GM12878 (cell line): ENCODE data around the gene MASP1. TPM values are rescaled to one million over a fixed set of nuclear protein-coding genes. Genes with fewer than 3 reads are reported as not detected.

Experiments used
- ATAC-seq: fragments of 200-7000 bp; cut with Tn5 transposase; 3 replicates; pipeline ENCODE4 v1.9.1; 2020; ENCODE audit warnings: mild to moderate bottlenecking, moderate library complexity
- BruUV-seq: library from RNA; stranded (reverse); fragments of 400-500 nt; replicated peaks from 2 replicates; lab custom pipeline; 2021; lab: Mats Ljungman, UMichigan
- CTCF ChIA-PET: fragments of 300-600 bp; sonication (Branson Sonifier 250); formaldehyde crosslinking; extraction: SDS; loops from one replicate; lab custom pipeline; 2021; ENCODE audit warnings: inconsistent platforms; lab: Yijun Ruan, JAX
- POLR2A ChIA-PET: fragments of 350-600 bp; formaldehyde crosslinking; extraction: SDS; loops from one replicate; lab custom pipeline; 2021; ENCODE audit warnings: inconsistent platforms; lab: Charles Lee
- RAD21 ChIA-PET: fragments of 300-600 bp; sonication (Branson Sonifier 250); formaldehyde crosslinking; loops from one replicate; lab custom pipeline; 2023; ENCODE audit warnings: antibody characterized with exemption; ENCODE audit not compliant: unreplicated experiment; lab: Charles Lee
- SMC1A ChIA-PET: fragments of 300-600 bp; sonication (Branson Sonifier 250); formaldehyde crosslinking; loops from one replicate; lab custom pipeline; 2023; ENCODE audit not compliant: unreplicated experiment, uncharacterized antibody; lab: Charles Lee
- DNase-seq: peaks from one replicate; pipeline ENCODE4 v3.0.0-alpha.2; 2011; ENCODE audit warnings: low read depth, low spot score
- FAIRE-seq: peaks from 3 replicates; lab custom pipeline; 2011; peaks lifted over from hg19 to GRCh38; lab: Jason Lieb, UNC
- H2AFZ ChIP-seq: 2 replicates; pipeline ENCODE4 v1.6.0; 2011; ENCODE audit warnings: low read depth, low read length, control low read depth; ENCODE audit not compliant: control insufficient read depth
- H3K27ac ChIP-seq: 2 replicates; pipeline ENCODE4 v1.5.1; 2011; ENCODE audit warnings: control low read depth; ENCODE audit not compliant: control insufficient read depth, insufficient read depth
- H3K27me3 ChIP-seq, 2 experiments: replicated peaks in 1 of 2; 2 replicates each; pipeline versions ENCODE4 v1.6.0 to v1.6.1; 2011; ENCODE audit warnings: low read length in 1 of 2; ENCODE audit not compliant: control insufficient read depth in 2 of 2, insufficient read depth in 2 of 2
- H3K36me3 ChIP-seq, 2 experiments: 2 replicates each; pipeline ENCODE4 v1.5.1; 2011; ENCODE audit warnings: low read length in 1 of 2; ENCODE audit not compliant: control insufficient read depth in 2 of 2, insufficient read depth in 2 of 2
- H3K4me1 ChIP-seq: 2 replicates; pipeline ENCODE4 v1.6.1; 2011; ENCODE audit warnings: mild to moderate bottlenecking, low read length, moderate library complexity, mixed read lengths; ENCODE audit not compliant: control insufficient read depth, insufficient read depth
- H3K4me2 ChIP-seq: 2 replicates; pipeline ENCODE4 v1.6.0; 2011; ENCODE audit warnings: control low read depth; ENCODE audit not compliant: control insufficient read depth, insufficient read depth
- H3K4me3 ChIP-seq: fragments of 200-600 bp; sonication (generic); 2 replicates; pipeline ENCODE4 v1.5.1; 2016
- H3K79me2 ChIP-seq: 2 replicates; pipeline ENCODE4 v1.6.0; 2011; ENCODE audit warnings: low read length; ENCODE audit not compliant: control insufficient read depth, insufficient read depth
- H3K9ac ChIP-seq: 2 replicates; pipeline ENCODE4 v1.8.0; 2011; ENCODE audit warnings: low read length, control low read depth, mixed read lengths; ENCODE audit not compliant: control insufficient read depth, insufficient read depth
- H3K9me3 ChIP-seq: replicated peaks from 3 replicates; pipeline ENCODE4 v1.5.1; 2011; ENCODE audit warnings: mild to moderate bottlenecking, low read length; ENCODE audit not compliant: control insufficient read depth, insufficient read depth
- H4K20me1 ChIP-seq: 2 replicates; pipeline ENCODE4 v1.6.0; 2011; ENCODE audit not compliant: control insufficient read depth, insufficient read depth
- HCFC1 ChIP-seq: fragments of 150-350 bp; IDR thresholded peaks from 2 replicates; pipeline ENCODE4 v1.6.1; 2014; ENCODE audit warnings: low read length
- SKIL ChIP-seq: fragments of 450-650 bp; IDR thresholded peaks from 2 replicates; pipeline ENCODE4 v1.6.1; 2017; ENCODE audit warnings: mild to moderate bottlenecking, low read depth, inconsistent platforms; ENCODE audit not compliant: poor library complexity, severe bottlenecking
- TAF1 ChIP-seq: IDR thresholded peaks from 2 replicates; pipeline ENCODE4 v1.6.1; 2011; ENCODE audit warnings: mild to moderate bottlenecking, low read depth, low read length, borderline replicate concordance
- WGBS: methylation state at CpG from one replicate; pipeline ENCODE4 v1.1.6; 2016; ENCODE audit warnings: low lambda C conversion rate; ENCODE audit not compliant: insufficient replicate concordance, insufficient coverage; ENCODE audit errors: missing lambda C conversion rate; 5-methylcytosine and 5-hydroxymethylcytosine counted together
- in situ Hi-C: fragments of 300-500 bp; cut with MboI; formaldehyde crosslinking; loops from 9 replicates; pipeline ENCODE4 v1.14.3; 2018; ENCODE audit warnings: mixed read lengths
- intact Hi-C: fragments of 100-400 bp; cut with micrococcal nuclease; formaldehyde crosslinking; loops from one replicate; pipeline ENCODE4 v1.14.2; 2022; ENCODE audit not compliant: unreplicated experiment
- polyA plus RNA-seq, 11 experiments: library from polyadenylated mRNA; depleted of rRNA in 4 of 11; unstranded in 6 of 11; stranded (reverse) in 5 of 11; fragments of >200 nt; fragmentation: Nextera tagmentation in 4 of 11; fragmentation: Illumina TruSeq in 1 of 11; extraction: Ambion mirVana in 4 of 11; extraction: Trizol in 1 of 11; gene quantifications; 1 replicate in 1 of 11; 2 replicates in 10 of 11; pipeline versions ENCODE4 v1.2.1 to v1.2.3, GENCODE V29; 2011 to 2016; ENCODE audit warnings: inconsistent platforms in 2 of 11, missing spikeins in 2 of 11, low read depth in 1 of 11
- total RNA-seq, 4 experiments: library from RNA; depleted of rRNA in 3 of 4; stranded (reverse); fragments of >200 nt in 3 of 4; fragmentation: Illumina TruSeq in 1 of 4; extraction: Trizol in 1 of 4; gene quantifications; 2 replicates each; pipeline versions ENCODE4 v1.2.1 to v1.2.3, GENCODE V29; 2013 to 2021

The MASP1 gene
- total and polyA plus RNA-seq, 10 of the 15 experiments (the other 5 are each of a cell fraction or from before 2014, with no cell fraction given): 0.05 TPM; not detected in 9

GRCh38 chr3:187186801-187187421 lies 104.6 kb downstream of the MASP1 start (continued):
- no peak for TF ChIP-seq SKIL
- no peak for TF ChIP-seq HCFC1

GRCh38 chr3:187186375-187186774 lies 105.2 kb downstream of the MASP1 start:
- Histone ChIP-seq H3K4me1 (peaks cover 8% of the 10 kb centered on the region), H3K27me3 (no peaks in the 10 kb centered on the region), H3K9ac (no peak overlapping the region), H2AFZ (no peak overlapping the region), H3K4me2 (no peak overlapping the region), H3K4me3 (no peak overlapping the region), H3K27ac (no peak overlapping the region), H4K20me1 (no peaks in the 10 kb centered on the region), H3K36me3 (no peaks in the 10 kb centered on the region), H3K9me3 (no peaks in the 10 kb centered on the region; the same call in 2 of the 3 replicates), H3K79me2 (no peaks in the 10 kb centered on the region)
- CTCF ChIA-PET: no interaction called here
- in situ Hi-C loops: no loop called here
- DNase-seq (no peak), FAIRE-seq (no peak), ATAC-seq (no peak; the same call in none of the 3 replicates)
- SMC1A ChIA-PET: no interaction called here
- RAD21 ChIA-PET: no interaction called here
- no TSS peak for BruUV-seq
- POLR2A ChIA-PET: no interaction called here
- no peak for TF ChIP-seq TAF1
- intact Hi-C loops: no loop called here
- whole genome bisulfite sequencing: 21% methylated on average over 2 of the region's 2 CpGs
